HepG2 (cell line): ENCODE data around the gene CEP43. TPM values are rescaled to one million over a fixed set of nuclear protein-coding genes. Genes with fewer than 3 reads are reported as not detected.

Experiments used
- ATAC-seq: fragments of 200-7000 bp; cut with Tn5 transposase; 3 replicates; pipeline ENCODE4 v1.9.1; 2020; ENCODE audit warnings: mild to moderate bottlenecking, moderate library complexity
- BruUV-seq: library from RNA; stranded (reverse); fragments of 400-500 nt; replicated peaks from 2 replicates; lab custom pipeline; 2021; lab: Mats Ljungman, UMichigan
- CTCF ChIA-PET: fragments of 300-600 bp; formaldehyde crosslinking; extraction: SDS; loops from one replicate; lab custom pipeline; 2021; ENCODE audit warnings: low total read pairs, inconsistent platforms, low intra/inter-chr PET ratio; lab: Yijun Ruan, JAX
- POLR2A ChIA-PET: fragments of 350-600 bp; sonication (Branson Sonifier 250); formaldehyde crosslinking; loops from one replicate; lab custom pipeline; 2020; ENCODE audit warnings: antibody characterized with exemption, inconsistent platforms; lab: Yijun Ruan, JAX
- DNase-seq: peaks from one replicate; pipeline ENCODE4 v3.0.0-alpha.2; 2015; ENCODE audit warnings: low spot score
- FAIRE-seq: peaks from 3 replicates; lab custom pipeline; 2011; peaks lifted over from hg19 to GRCh38; lab: Jason Lieb, UNC
- H2AFZ ChIP-seq: one replicate; pipeline ENCODE4 v1.6.1; 2011; ENCODE audit warnings: low read length, inconsistent platforms
- H3K27ac ChIP-seq: fragments of 300-600 bp; 3 replicates; pipeline ENCODE4 v1.8.0; 2011; ENCODE audit warnings: mixed run types, mild to moderate bottlenecking, mixed read lengths, low read length, inconsistent platforms; ENCODE audit not compliant: insufficient read depth; ENCODE audit errors: extremely low read length
- H3K27me3 ChIP-seq, 2 experiments: fragments of 200-600 bp in 1 of 2; 2 replicates in 1 of 2; 3 replicates in 1 of 2; pipeline versions ENCODE4 v1.6.0 to v1.8.0; 2011; ENCODE audit warnings: low read length in 2 of 2, mild to moderate bottlenecking in 2 of 2, moderate library complexity in 2 of 2, inconsistent platforms in 1 of 2; ENCODE audit not compliant: insufficient read depth in 2 of 2, control insufficient read depth in 1 of 2
- H3K36me3 ChIP-seq, 2 experiments: fragments of 200-600 bp in 1 of 2; replicated peaks in 1 of 2; 2 replicates in 1 of 2; 3 replicates in 1 of 2; pipeline versions ENCODE4 v1.5.1 to v1.8.0; 2011; ENCODE audit warnings: low read length in 2 of 2, inconsistent platforms in 1 of 2; ENCODE audit not compliant: insufficient read depth in 2 of 2, control insufficient read depth in 1 of 2
- H3K4me1 ChIP-seq: 2 replicates; pipeline ENCODE4 v1.5.1; 2012; ENCODE audit warnings: low read length, inconsistent platforms; ENCODE audit not compliant: insufficient read depth
- H3K4me2 ChIP-seq: 2 replicates; pipeline ENCODE4 v1.6.0; 2011; ENCODE audit warnings: low read depth, low read length, inconsistent platforms
- H3K4me3 ChIP-seq, 3 experiments: fragments of 200-600 bp in 1 of 3; sonication (generic), shearing (Covaris generic) in 1 of 3; replicated peaks in 1 of 3; 2 replicates each; pipeline ENCODE4 v1.5.1; 2011 to 2016; ENCODE audit warnings: low read length in 3 of 3, inconsistent platforms in 2 of 3, low read depth in 2 of 3, mild to moderate bottlenecking in 2 of 3, control low read depth in 1 of 3, mixed read lengths in 1 of 3; ENCODE audit not compliant: insufficient read depth in 1 of 3
- H3K79me2 ChIP-seq: one replicate; pipeline ENCODE4 v1.6.1; 2011; ENCODE audit warnings: low read length, inconsistent platforms; ENCODE audit not compliant: insufficient read depth
- H3K9ac ChIP-seq: 2 replicates; pipeline ENCODE4 v1.6.0; 2011; ENCODE audit warnings: mild to moderate bottlenecking, low read depth, low read length, inconsistent platforms; ENCODE audit not compliant: insufficient read depth
- H3K9me3 ChIP-seq: 2 replicates; pipeline ENCODE4 v1.5.1; 2012; ENCODE audit warnings: mild to moderate bottlenecking, low read length
- H4K20me1 ChIP-seq: 2 replicates; pipeline ENCODE4 v1.6.0; 2011; ENCODE audit warnings: inconsistent platforms, mild to moderate bottlenecking, low read length, moderate library complexity; ENCODE audit not compliant: insufficient read depth
- ATF7-NPFF ChIP-seq: sonication (generic); formaldehyde crosslinking; IDR thresholded peaks from 2 replicates; pipeline ENCODE4 v1.8.1; 2023; ENCODE audit warnings: mild to moderate bottlenecking, low read depth, missing genetic modification reagents, moderate library complexity
- DNMT3B ChIP-seq: conservative IDR thresholded peaks from 2 replicates; pipeline ENCODE4 v1.6.1; 2016; ENCODE audit warnings: missing biosample characterization, control low read depth
- FOXK2 ChIP-seq: fragments of 450-650 bp; IDR thresholded peaks from 2 replicates; pipeline ENCODE4 v1.6.1; 2016
- HMGXB4 ChIP-seq, 2 experiments: sonication (generic) in 1 of 2; formaldehyde crosslinking in 1 of 2; IDR thresholded peaks; 2 replicates each; pipeline versions ENCODE4 v1.4.0 to v1.6.1; 2018 to 2020; ENCODE audit warnings: missing genetic modification reagents in 2 of 2, borderline replicate concordance in 1 of 2, low read depth in 1 of 2, mild to moderate bottlenecking in 1 of 2, missing biosample characterization in 1 of 2
- HOXA7 ChIP-seq: sonication (generic); formaldehyde crosslinking; IDR thresholded peaks from 2 replicates; pipeline ENCODE4 v1.8.1; 2022; ENCODE audit warnings: mild to moderate bottlenecking, missing genetic modification reagents, moderate library complexity
- KAT7 ChIP-seq: IDR thresholded peaks from 2 replicates; pipeline ENCODE4 v1.6.1; 2018; ENCODE audit warnings: borderline replicate concordance, missing compliant biosample characterization
- MIER3 ChIP-seq: IDR thresholded peaks from 2 replicates; pipeline ENCODE4 v1.6.1; 2016; ENCODE audit warnings: missing compliant biosample characterization, borderline replicate concordance
- PLSCR1 ChIP-seq: sonication (generic); formaldehyde crosslinking; IDR thresholded peaks from 2 replicates; pipeline ENCODE4 v1.5.0; 2020; ENCODE audit warnings: missing genetic modification reagents, mild to moderate bottlenecking, borderline replicate concordance
- SPEN ChIP-seq: sonication (generic); formaldehyde crosslinking; IDR thresholded peaks from 2 replicates; pipeline ENCODE4 v1.5.1; 2020; ENCODE audit warnings: low read depth, mild to moderate bottlenecking, missing genetic modification reagents
- YEATS4 ChIP-seq: sonication (generic); formaldehyde crosslinking; IDR thresholded peaks from 2 replicates; pipeline ENCODE4 v1.4.0; 2020; ENCODE audit warnings: missing genetic modification reagents, borderline replicate concordance
- ZBTB37 ChIP-seq: sonication (generic); formaldehyde crosslinking; IDR thresholded peaks from 2 replicates; pipeline ENCODE4 v1.4.0; 2020; ENCODE audit warnings: mild to moderate bottlenecking, missing genetic modification reagents
- ZKSCAN5 ChIP-seq: sonication (generic); formaldehyde crosslinking; IDR thresholded peaks from 2 replicates; pipeline ENCODE4 v1.5.1; 2020; ENCODE audit warnings: mild to moderate bottlenecking, missing genetic modification reagents
- ZNF556 ChIP-seq: sonication (generic); formaldehyde crosslinking; IDR thresholded peaks from 2 replicates; pipeline ENCODE4 v1.4.0; 2020; ENCODE audit warnings: mild to moderate bottlenecking, missing genetic modification reagents, borderline replicate concordance
- ZNF616 ChIP-seq: sonication (generic); formaldehyde crosslinking; IDR thresholded peaks from 2 replicates; pipeline ENCODE4 v1.5.0; 2020; ENCODE audit warnings: low read depth, mild to moderate bottlenecking, missing genetic modification reagents
- ZNF780A ChIP-seq: sonication (generic); formaldehyde crosslinking; IDR thresholded peaks from 2 replicates; pipeline ENCODE4 v1.8.0; 2022; ENCODE audit warnings: mild to moderate bottlenecking, missing genetic modification reagents, moderate library complexity
- WGBS: methylation state at CpG from one replicate; pipeline ENCODE4 v1.1.6; 2017; ENCODE audit warnings: low lambda C conversion rate; 5-methylcytosine and 5-hydroxymethylcytosine counted together
- in situ Hi-C: cut with HindIII; loops from 2 replicates; pipeline ENCODE4 v1.10.0; 2017; ENCODE audit warnings: low pct_unique_long_range_greater_than_20kb; ENCODE audit not compliant: extremely low pct_ligation_motif_present
- intact Hi-C: fragments of 100-400 bp; cut with micrococcal nuclease; formaldehyde crosslinking; loops from one replicate; pipeline ENCODE4 v1.10.0; 2022; ENCODE audit not compliant: unreplicated experiment
- polyA plus RNA-seq, 8 experiments: library from polyadenylated mRNA; depleted of rRNA in 3 of 8; stranded (reverse) in 7 of 8; unstranded in 1 of 8; fragments of >200 nt; fragmentation: Illumina TruSeq in 4 of 8; extraction: Trizol in 4 of 8; gene quantifications; 2 replicates each; pipeline versions ENCODE4 v1.2.1 to v1.2.3, GENCODE V29; 2011 to 2016; ENCODE audit warnings: low read depth in 4 of 8, missing spikeins in 1 of 8, mixed read lengths in 1 of 8; ENCODE audit not compliant: insufficient read depth in 1 of 8
- total RNA-seq, 5 experiments: library from RNA; depleted of rRNA; stranded (reverse); fragments of >200 nt; fragmentation: Illumina TruSeq; extraction: Trizol; gene quantifications; 2 replicates each; pipeline ENCODE4 v1.2.3, GENCODE V29; 2016; ENCODE audit warnings: low read depth in 1 of 5

Gene CEP43
- total and polyA plus RNA-seq, 2 of the 13 experiments (the other 11 are each of a cell fraction or from before 2014, with no cell fraction given): 29.3 to 73.9 TPM

GRCh38 chr6:166956444-166957086 lies 42.6 kb upstream of the CEP43 start, which contains the start of gene RNASET2 (continued):
- TF ChIP-seq ZBTB37 (no peak), ZNF780A (CRISPR knock-in tag) (peak; percentile 88; the same call in 1 of the 2 replicates), ZNF556 (CRISPR knock-in tag) (peak; percentile 88), HOXA7 (CRISPR knock-in tag) (0 out of 2 replicates have a peak, but pooled peaks have one; percentile 80), SPEN (CRISPR knock-in tag) (peak; percentile 73), YEATS4 (peak; percentile 68; the same call in 1 of the 2 replicates), PLSCR1 (CRISPR knock-in tag) (no peak; the same call in 1 of the 2 replicates), KAT7 (CRISPR knock-in tag) (peak; percentile 33; the same call in 1 of the 2 replicates)

GRCh38 chr6:166957087-166957804 lies 42.0 kb upstream of the CEP43 start:
- ChIA-PET POLR2A (interaction anchor here (1.2 to 1.8 kb wide), 6 partner anchors 17 to 184 kb away, joined by 3 to 14 read pairs (median 3); partner anchors contain the start of gene CEP43), CTCF (no interaction called here)
- Histone ChIP-seq H3K4me3 (peak overlapping the region; percentile 90 to 99 (median 97)), H3K9ac (peak overlapping the region; percentile 81), H3K36me3 (peaks cover 3 to 19% of the 10 kb centered on the region in 2 experiments; a peak in 4 of 5 replicates), H3K4me1 (peaks cover 76% of the 10 kb centered on the region), H2AFZ (no peak overlapping the region), H3K9me3 (no peaks in the 10 kb centered on the region), H3K79me2 (peaks cover 39% of the 10 kb centered on the region), H4K20me1 (peaks cover 26% of the 10 kb centered on the region), H3K27ac (peak overlapping the region; percentile 89), H3K4me2 (peak overlapping the region; percentile 98), H3K27me3 (no peaks in the 10 kb centered on the region; a peak in 1 of 5 replicates)
- ATAC-seq: peak; percentile 66
- in situ Hi-C loops: no loop called here
- intact Hi-C loops: loop anchor here (2.0 kb wide), 2 partner anchors 32 to 40 kb away; no protein-coding TSS in a partner anchor
- peak; percentile 87 for DNase-seq
- peak; percentile 50 for FAIRE-seq
- BruUV-seq: no TSS peak
- 1% methylated on average over 13 of the region's 26 CpGs for WGBS
- TF ChIP-seq ZKSCAN5 (no peak), ATF7-NPFF (CRISPR knock-in tag) (peak; percentile 57; the same call in 1 of the 2 replicates), FOXK2 (no peak), DNMT3B (CRISPR knock-in tag) (no peak), ZNF616 (no peak; the same call in 1 of the 2 replicates), HMGXB4 (CRISPR knock-in tag; IDR thresholded peaks at IDR 0.05; ENCODE audit: borderline replicate concordance in 1 of 2, low read depth in 1 of 2) (peak; percentile 57 to 61; a peak in 2 of 4 replicates), MIER3 (CRISPR knock-in tag) (no peak)
